ENCODE results near the gene IMMP1L.

The IMMP1L gene

GRCh38 chr11:31478223-31478590 lies 31.2 kb downstream of the IMMP1L start:
- FAIRE-seq (no peak), DNase-seq (ENCODE audit: extremely low spot score, insufficient read length, low read depth) (no peak)

- DNase-seq (ENCODE audit: extremely low spot score, insufficient read length, low read depth) (no peak), FAIRE-seq (no peak)
Measured at GRCh38 chr11:31477528-31478222, 31.7 kb downstream of the IMMP1L start.

GRCh38 chr11:31474083-31474482 lies 35.3 kb downstream of the IMMP1L start:
- FAIRE-seq = no peak

GRCh38 chr11:31464436-31464835 lies 45.0 kb downstream of the IMMP1L start:
- FAIRE-seq (no peak), DNase-seq (ENCODE audit: extremely low spot score, insufficient read length, low read depth) (no peak)

More at GRCh38 chr11:31474083-31474482, 35.3 kb downstream of the IMMP1L start:
- DNase-seq (ENCODE audit: extremely low spot score, insufficient read length, low read depth) = no peak

GRCh38 chr11:31455177-31455576 lies 54.2 kb downstream of the IMMP1L start:
- DNase-seq (ENCODE audit: extremely low spot score, insufficient read length, low read depth) (no peak), FAIRE-seq (no peak)

- FAIRE-seq (no peak), DNase-seq (ENCODE audit: extremely low spot score, insufficient read length, low read depth) (no peak)
Measured at GRCh38 chr11:31450841-31451240, 58.6 kb downstream of the IMMP1L start.

- FAIRE-seq (no peak), DNase-seq (ENCODE audit: extremely low spot score, insufficient read length, low read depth) (no peak)
Measured at GRCh38 chr11:31449040-31449439, 60.4 kb downstream of the IMMP1L start.

GRCh38 chr11:31445621-31446020 lies 63.8 kb downstream of the IMMP1L start:
- DNase-seq (ENCODE audit: extremely low spot score, insufficient read length, low read depth) = no peak
- FAIRE-seq = no peak

- no peak for FAIRE-seq
- DNase-seq (ENCODE audit: extremely low spot score, insufficient read length, low read depth) = no peak
Measured at GRCh38 chr11:31443802-31444201, 65.6 kb downstream of the IMMP1L start.

GRCh38 chr11:31442086-31442485 lies 67.3 kb downstream of the IMMP1L start:
- FAIRE-seq = no peak
- no peak for DNase-seq (ENCODE audit: extremely low spot score, insufficient read length, low read depth)

GRCh38 chr11:31441296-31441695 lies 68.1 kb downstream of the IMMP1L start:
- DNase-seq (ENCODE audit: extremely low spot score, insufficient read length, low read depth) = no peak
- no peak for FAIRE-seq

GRCh38 chr11:31437742-31438435 lies 71.5 kb downstream of the IMMP1L start:
- DNase-seq (ENCODE audit: extremely low spot score, insufficient read length, low read depth) (no peak), FAIRE-seq (no peak)

GRCh38 chr11:31433851-31434250 lies 75.6 kb downstream of the IMMP1L start:
- FAIRE-seq (no peak), DNase-seq (ENCODE audit: extremely low spot score, insufficient read length, low read depth) (no peak)

GRCh38 chr11:31424652-31425051 lies 84.8 kb downstream of the IMMP1L start:
- FAIRE-seq (no peak), DNase-seq (ENCODE audit: extremely low spot score, insufficient read length, low read depth) (no peak)

GRCh38 chr11:31422703-31423102 lies 86.7 kb downstream of the IMMP1L start:
- FAIRE-seq (no peak), DNase-seq (ENCODE audit: extremely low spot score, insufficient read length, low read depth) (no peak)

- DNase-seq (ENCODE audit: extremely low spot score, insufficient read length, low read depth) = no peak
- FAIRE-seq = no peak
Measured at GRCh38 chr11:31421820-31422219, 87.6 kb downstream of the IMMP1L start.

- no peak for DNase-seq (ENCODE audit: extremely low spot score, insufficient read length, low read depth)
- no peak for FAIRE-seq
Measured at GRCh38 chr11:31419669-31420068, 89.8 kb downstream of the IMMP1L start.

- DNase-seq (ENCODE audit: extremely low spot score, insufficient read length, low read depth) = no peak
- no peak for FAIRE-seq
Measured at GRCh38 chr11:31419138-31419537, 90.3 kb downstream of the IMMP1L start.

- no peak for FAIRE-seq
- DNase-seq (ENCODE audit: extremely low spot score, insufficient read length, low read depth) = no peak
Measured at GRCh38 chr11:31417816-31418215, 91.6 kb downstream of the IMMP1L start.

- DNase-seq (ENCODE audit: extremely low spot score, insufficient read length, low read depth) (no peak), FAIRE-seq (no peak)
Measured at GRCh38 chr11:31417357-31417756, 92.1 kb downstream of the IMMP1L start.

- FAIRE-seq = no peak
- no peak for DNase-seq (ENCODE audit: extremely low spot score, insufficient read length, low read depth)
Measured at GRCh38 chr11:31415435-31415834, 94.0 kb downstream of the IMMP1L start.

GRCh38 chr11:31414338-31414737 lies 95.1 kb downstream of the IMMP1L start:
- no peak for FAIRE-seq
- no peak for DNase-seq (ENCODE audit: extremely low spot score, insufficient read length, low read depth)
